Trophoblast cell (in vitro differentiated cells and primary cell): ENCODE data around the gene PSMG3.

ENCODE experiments used
- DNase-seq, 2 donors: peaks; one replicate each; pipeline ENCODE4 v3.0.0-alpha.2; 2016
- H2AFZ ChIP-seq: 2 replicates; pipeline ENCODE4 v1.6.1; 2013; ENCODE audit warnings: low read length, moderate library complexity, mild to moderate bottlenecking; ENCODE audit not compliant: insufficient read depth, poor library complexity
- H2AK5ac ChIP-seq: 2 replicates; pipeline ENCODE4 v1.6.1; 2013; ENCODE audit warnings: mild to moderate bottlenecking, low read length
- H2BK120ac ChIP-seq: 2 replicates; pipeline ENCODE4 v1.6.1; 2013; ENCODE audit warnings: low read length, mild to moderate bottlenecking, moderate library complexity; ENCODE audit not compliant: insufficient read depth, poor library complexity
- H2BK12ac ChIP-seq: 2 replicates; pipeline ENCODE4 v1.6.1; 2013; ENCODE audit warnings: mild to moderate bottlenecking, low read length, moderate library complexity
- H2BK5ac ChIP-seq: 2 replicates; pipeline ENCODE4 v1.6.1; 2013; ENCODE audit warnings: low read length, low read depth, moderate library complexity, mild to moderate bottlenecking; ENCODE audit not compliant: poor library complexity
- H3K14ac ChIP-seq: 2 replicates; pipeline ENCODE4 v1.6.1; 2013; ENCODE audit warnings: mild to moderate bottlenecking, low read length
- H3K18ac ChIP-seq: 2 replicates; pipeline ENCODE4 v1.6.1; 2013; ENCODE audit warnings: mild to moderate bottlenecking, low read length
- H3K23ac ChIP-seq: 2 replicates; pipeline ENCODE4 v1.6.1; 2013; ENCODE audit warnings: low read length
- H3K27ac ChIP-seq: 2 replicates; pipeline ENCODE4 v1.5.1; 2013; ENCODE audit warnings: low read depth, mild to moderate bottlenecking, inconsistent platforms, low read length, moderate library complexity
- H3K27me3 ChIP-seq: 2 replicates; pipeline ENCODE4 v1.6.1; 2013; ENCODE audit warnings: inconsistent platforms, mild to moderate bottlenecking, low read length, moderate library complexity; ENCODE audit not compliant: insufficient read depth
- H3K36me3 ChIP-seq, 2 experiments: 1 replicate in 1 of 2; 2 replicates in 1 of 2; pipeline ENCODE4 v1.6.1; 2013; ENCODE audit warnings: low read length in 2 of 2, mild to moderate bottlenecking in 2 of 2, moderate library complexity in 1 of 2; ENCODE audit not compliant: insufficient read depth in 2 of 2, control insufficient read depth in 1 of 2
- H3K4ac ChIP-seq: 2 replicates; pipeline ENCODE4 v1.6.1; 2013; ENCODE audit warnings: low read depth, mild to moderate bottlenecking, low read length, moderate library complexity
- H3K4me1 ChIP-seq, 2 experiments: 1 replicate in 1 of 2; 2 replicates in 1 of 2; pipeline ENCODE4 v1.6.1; 2013; ENCODE audit warnings: low read length in 2 of 2, mild to moderate bottlenecking in 2 of 2, moderate library complexity in 1 of 2; ENCODE audit not compliant: insufficient read depth in 2 of 2, control insufficient read depth in 1 of 2
- H3K4me2 ChIP-seq: 2 replicates; pipeline ENCODE4 v1.6.1; 2013; ENCODE audit warnings: inconsistent platforms, mild to moderate bottlenecking, low read length, moderate library complexity
- H3K4me3 ChIP-seq: 2 replicates; pipeline ENCODE4 v1.5.1; 2013; ENCODE audit warnings: mild to moderate bottlenecking, low read depth, low read length, inconsistent platforms
- H3K79me1 ChIP-seq: one replicate; pipeline ENCODE4 v1.6.1; 2013; ENCODE audit warnings: low read length
- H3K79me2 ChIP-seq: 2 replicates; pipeline ENCODE4 v1.6.1; 2013; ENCODE audit warnings: low read length, mild to moderate bottlenecking; ENCODE audit not compliant: control insufficient read depth, insufficient read depth, poor library complexity
- H3K9ac ChIP-seq: 2 replicates; pipeline ENCODE4 v1.6.1; 2013; ENCODE audit warnings: mild to moderate bottlenecking, low read length
- H3K9me3 ChIP-seq: 2 replicates; pipeline ENCODE4 v1.6.1; 2013; ENCODE audit warnings: low read depth, mild to moderate bottlenecking, control low read depth, inconsistent platforms, low read length; ENCODE audit not compliant: insufficient read depth
- H4K12ac ChIP-seq: 2 replicates; pipeline ENCODE4 v1.6.1; 2013; ENCODE audit warnings: low read depth, mild to moderate bottlenecking, low read length, moderate library complexity
- H4K8ac ChIP-seq: 2 replicates; pipeline ENCODE4 v1.6.1; 2013; ENCODE audit warnings: low read depth, mild to moderate bottlenecking, low read length, moderate library complexity
- H4K91ac ChIP-seq: one replicate; pipeline ENCODE4 v1.6.1; 2013; ENCODE audit warnings: low read depth, mild to moderate bottlenecking, low read length, moderate library complexity
- WGBS: extraction: QIAGEN DNeasy Blood & Tissue Kit; methylation state at CpG from one replicate; pipeline ENCODE4 v1.1.7; 2013; ENCODE audit warnings: missing lambda C conversion rate; ENCODE audit not compliant: insufficient read length, insufficient coverage; ENCODE audit errors: extremely low coverage; 5-methylcytosine and 5-hydroxymethylcytosine counted together

PSMG3 gene

GRCh38 chr7:1596181-1597043 lies 26.6 kb upstream of the PSMG3 start:
- Histone ChIP-seq H2AFZ (no peak overlapping the region), H4K91ac (no peak overlapping the region), H3K18ac (no peak overlapping the region), H3K27me3 (no peaks in the 10 kb centered on the region), H3K79me1 (no peaks in the 10 kb centered on the region), H3K4me2 (no peak overlapping the region), H3K4me1 (no peaks in the 10 kb centered on the region), H2BK5ac (no peak overlapping the region), H3K9me3 (no peaks in the 10 kb centered on the region), H3K14ac (no peak overlapping the region), H3K9ac (no peak overlapping the region), H3K79me2 (no peaks in the 10 kb centered on the region), H3K36me3 (no peaks in the 10 kb centered on the region), H2BK12ac (no peak overlapping the region), H2BK120ac (no peak overlapping the region), H3K4me3 (no peak overlapping the region), H3K27ac (no peak overlapping the region), H3K23ac (no peak overlapping the region), H4K8ac (no peak overlapping the region), H3K4ac (no peak overlapping the region), H4K12ac (no peak overlapping the region), H2AK5ac (no peak overlapping the region)
- DNase-seq: no peak
- no CpG with 5 or more reads among the region's 39 CpGs for WGBS

DNA sequence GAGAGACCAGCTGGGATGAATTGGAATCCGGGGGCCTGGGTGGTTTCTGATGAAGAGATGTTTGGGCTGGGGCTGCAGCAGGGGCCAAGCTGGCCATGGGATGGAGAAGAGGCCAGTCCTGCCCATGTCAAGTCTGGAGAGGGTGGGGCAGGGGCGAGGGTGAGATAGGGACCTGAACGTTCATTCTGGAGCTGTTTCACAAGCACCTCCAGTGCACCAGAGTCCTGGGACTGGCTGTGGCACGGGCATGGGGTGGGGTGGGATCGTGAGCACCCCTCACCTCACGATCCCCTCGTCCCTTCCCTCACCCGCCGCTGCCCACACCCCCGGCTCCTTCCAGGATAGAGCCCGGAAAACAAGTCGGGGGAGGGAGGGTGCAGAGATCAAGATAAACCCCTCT lies 25.8 kb upstream of the PSMG3 start:
- no peak overlapping the region for H3K4me3 ChIP-seq
- H2AK5ac ChIP-seq: no peak overlapping the region
- no peaks in the 10 kb centered on the region for H3K4me1 ChIP-seq
- H3K14ac ChIP-seq: no peak overlapping the region
- no peaks in the 10 kb centered on the region for H3K27me3 ChIP-seq
- H3K9ac ChIP-seq: no peak overlapping the region
- no peak overlapping the region for H3K23ac ChIP-seq
- H3K18ac ChIP-seq: no peak overlapping the region
- H3K27ac ChIP-seq: no peak overlapping the region
- no peak for DNase-seq
- H4K91ac ChIP-seq: no peak overlapping the region
- no peak overlapping the region for H3K4me2 ChIP-seq
- H3K4ac ChIP-seq: no peak overlapping the region
- H3K9me3 ChIP-seq: no peaks in the 10 kb centered on the region
- no peaks in the 10 kb centered on the region for H3K79me1 ChIP-seq
- H3K79me2 ChIP-seq: no peaks in the 10 kb centered on the region
- no peak overlapping the region for H2BK120ac ChIP-seq
- no peak overlapping the region for H4K12ac ChIP-seq
- H2AFZ ChIP-seq: no peak overlapping the region
- no peaks in the 10 kb centered on the region for H3K36me3 ChIP-seq
- no CpG with 5 or more reads among the region's 12 CpGs for WGBS
- H2BK12ac ChIP-seq: no peak overlapping the region
- no peak overlapping the region for H4K8ac ChIP-seq
- H2BK5ac ChIP-seq: no peak overlapping the region

DNA sequence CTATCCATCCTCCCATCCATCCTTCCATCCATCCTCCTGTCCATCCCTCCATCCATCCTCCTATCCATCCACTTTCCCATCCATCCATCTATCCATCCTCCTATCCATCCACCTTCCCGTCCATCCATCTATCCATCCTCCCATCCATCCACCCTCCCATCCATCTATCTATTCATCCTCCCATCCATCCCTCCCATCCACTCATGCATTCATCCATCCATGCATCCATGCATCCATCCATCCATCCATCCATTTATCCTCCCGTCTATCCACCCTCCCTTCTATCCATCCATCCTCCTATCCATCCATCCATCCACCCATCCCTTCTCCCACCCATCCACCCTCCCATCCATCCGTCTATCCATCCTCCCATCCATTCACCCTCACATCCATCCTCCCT lies 25.2 kb upstream of the PSMG3 start:
- Histone ChIP-seq H4K12ac (no peak overlapping the region), H3K18ac (no peak overlapping the region), H3K27me3 (no peaks in the 10 kb centered on the region), H3K79me2 (no peaks in the 10 kb centered on the region), H3K4me2 (no peak overlapping the region), H3K4me1 (no peaks in the 10 kb centered on the region), H2BK120ac (no peak overlapping the region), H3K9ac (no peak overlapping the region), H3K23ac (no peak overlapping the region), H3K27ac (no peak overlapping the region), H3K79me1 (no peaks in the 10 kb centered on the region), H3K4me3 (no peak overlapping the region), H3K4ac (no peak overlapping the region), H2AFZ (no peak overlapping the region), H4K91ac (no peak overlapping the region), H2BK5ac (no peak overlapping the region), H3K14ac (no peak overlapping the region), H3K9me3 (no peaks in the 10 kb centered on the region), H2AK5ac (no peak overlapping the region), H4K8ac (no peak overlapping the region), H3K36me3 (no peaks in the 10 kb centered on the region), H2BK12ac (no peak overlapping the region)
- WGBS: 98% methylated on average over 3 of the region's 3 CpGs
- DNase-seq: no peak

GRCh38 chr7:1593904-1594421 lies 24.1 kb upstream of the PSMG3 start:
- Histone ChIP-seq H2BK5ac (no peak overlapping the region), H4K12ac (no peak overlapping the region), H3K27me3 (no peaks in the 10 kb centered on the region), H3K4me2 (no peak overlapping the region), H3K79me2 (no peaks in the 10 kb centered on the region), H3K9ac (no peak overlapping the region), H3K4me1 (no peaks in the 10 kb centered on the region), H4K91ac (no peak overlapping the region), H4K8ac (no peak overlapping the region), H3K23ac (no peak overlapping the region), H2BK120ac (no peak overlapping the region), H3K9me3 (peaks cover 3% of the 10 kb centered on the region), H2AK5ac (no peak overlapping the region), H3K4me3 (no peak overlapping the region), H3K36me3 (no peaks in the 10 kb centered on the region), H3K79me1 (no peaks in the 10 kb centered on the region), H3K18ac (no peak overlapping the region), H3K14ac (no peak overlapping the region), H2AFZ (no peak overlapping the region), H2BK12ac (no peak overlapping the region), H3K4ac (no peak overlapping the region), H3K27ac (no peak overlapping the region)
- no peak for DNase-seq
- 100% methylated on average over 3 of the region's 4 CpGs for WGBS
